GM12873 (cell line): ENCODE results near the gene CD27.

Experiments
- CTCF ChIP-seq: IDR thresholded peaks from 2 replicates; pipeline ENCODE4 v1.5.1; 2012; ENCODE audit warnings: low read depth, mild to moderate bottlenecking, moderate library complexity, low read length, control low read depth; ENCODE audit not compliant: insufficient read depth; ENCODE audit errors: missing control alignments

Gene CD27

GRCh38 chr12:6444704-6445688 lies at the start of gene CD27:
TSS of gene CD27 (plus strand) at chr12:6444955. CDS start at chr12:6445096, 141 bp downstream.
- no peak for TF ChIP-seq CTCF

- no peak for TF ChIP-seq CTCF
Observed at GRCh38 chr12:6396031-6396430, 48.7 kb upstream of the CD27 start.

- no peak for TF ChIP-seq CTCF
Observed at GRCh38 chr12:6399884-6400644, 44.7 kb upstream of the CD27 start.

GRCh38 chr12:6404390-6404789 lies 40.4 kb upstream of the CD27 start:
- TF ChIP-seq CTCF: no peak

GRCh38 chr12:6405963-6406362 lies 38.8 kb upstream of the CD27 start:
- TF ChIP-seq CTCF: no peak

GRCh38 chr12:6407236-6407954 lies 37.4 kb upstream of the CD27 start:
- TF ChIP-seq CTCF: no peak
